AG08395 (cell line): Measurements from ENCODE around the gene CYBA.
A peak's percentile ranks its signal among the peaks of the same experiment; 100 is the strongest.
"Not testable (repeated sequence)": the region's sequence is repeated elsewhere in the genome, so short reads cannot be mapped to it uniquely, and the experiment has no call there.

Source experiments
- DNase-seq: peaks from one replicate; pipeline ENCODE4 v3.0.0; 2012; ENCODE audit warnings: mixed read lengths, low spot score

Gene CYBA

GRCh38 chr16:88686439-88687253 lies 35.8 kb upstream of the CYBA start, which contains the start of gene SNAI3:
Gene SNAI3 (minus strand): TSS chr16:88686507. CDS start chr16:88686406, 101 bp downstream.
- peak; percentile 67 for DNase-seq

GRCh38 chr16:88686062-88686438 lies 35.2 kb upstream of the CYBA start:
- no peak for DNase-seq

- DNase-seq = peak; percentile 76
Observed at GRCh38 chr16:88685156-88686061, 34.6 kb upstream of the CYBA start.

- no peak for DNase-seq
Observed at GRCh38 chr16:88684569-88685155, 33.8 kb upstream of the CYBA start.

GRCh38 chr16:88681709-88682451 lies 31.0 kb upstream of the CYBA start:
- DNase-seq = no peak

- DNase-seq = no peak
Observed at GRCh38 chr16:88681084-88681680, 30.3 kb upstream of the CYBA start.

GRCh38 chr16:88680554-88681083 lies 29.8 kb upstream of the CYBA start:
- no peak for DNase-seq

- no peak for DNase-seq
Observed at GRCh38 chr16:88678224-88678979, 27.5 kb upstream of the CYBA start.

- no peak for DNase-seq
Observed at GRCh38 chr16:88677721-88678120, 26.9 kb upstream of the CYBA start.

GRCh38 chr16:88676502-88677242 lies 25.8 kb upstream of the CYBA start:
- DNase-seq = no peak

- DNase-seq = no peak
Observed at GRCh38 chr16:88673716-88674379, 23.0 kb upstream of the CYBA start.

- DNase-seq = no peak
Observed at GRCh38 chr16:88672776-88673175, 21.9 kb upstream of the CYBA start.

GRCh38 chr16:88671806-88672205 lies 21.0 kb upstream of the CYBA start:
- DNase-seq = no peak

GRCh38 chr16:88669980-88670379 lies 19.1 kb upstream of the CYBA start:
- DNase-seq = no peak

- not testable (repeated sequence) for DNase-seq
Observed at GRCh38 chr16:88669493-88669892, 18.6 kb upstream of the CYBA start.

GRCh38 chr16:88667461-88667860 lies 16.6 kb upstream of the CYBA start:
- no peak for DNase-seq

GRCh38 chr16:88665570-88665969 lies 14.7 kb upstream of the CYBA start:
- no peak for DNase-seq

- no peak for DNase-seq
Observed at GRCh38 chr16:88665148-88665547, 14.3 kb upstream of the CYBA start.
